GM21786 (cell line): Measurements from ENCODE around the gene SHISA6.

ENCODE experiments used
- ATAC-seq: cut with Tn5 transposase; IDR thresholded peaks from one replicate; pipeline ENCODE4 v1.9.1; 2021; ENCODE audit not compliant: unreplicated experiment

Gene SHISA6

DNA sequence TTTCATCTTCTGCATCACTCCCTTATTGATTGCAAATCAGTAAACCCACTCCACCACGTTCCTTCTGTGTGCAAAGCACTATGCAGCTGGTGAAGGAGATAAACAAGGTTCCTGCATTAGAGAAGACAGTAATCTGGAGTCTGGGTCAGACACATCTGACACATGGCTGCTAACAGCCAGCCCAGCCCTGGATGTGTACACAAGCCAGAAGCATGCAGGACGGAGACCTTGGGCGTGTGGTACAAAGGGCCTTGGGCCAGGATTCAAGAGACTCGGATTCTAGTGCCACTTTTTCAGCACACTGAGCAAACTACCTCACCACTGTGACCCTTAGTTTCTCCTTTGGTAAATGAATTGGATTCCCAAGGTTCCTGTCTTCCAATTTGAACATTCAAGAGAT lies 270.7 kb downstream of the SHISA6 start:
- ATAC-seq, result no peak

DNA sequence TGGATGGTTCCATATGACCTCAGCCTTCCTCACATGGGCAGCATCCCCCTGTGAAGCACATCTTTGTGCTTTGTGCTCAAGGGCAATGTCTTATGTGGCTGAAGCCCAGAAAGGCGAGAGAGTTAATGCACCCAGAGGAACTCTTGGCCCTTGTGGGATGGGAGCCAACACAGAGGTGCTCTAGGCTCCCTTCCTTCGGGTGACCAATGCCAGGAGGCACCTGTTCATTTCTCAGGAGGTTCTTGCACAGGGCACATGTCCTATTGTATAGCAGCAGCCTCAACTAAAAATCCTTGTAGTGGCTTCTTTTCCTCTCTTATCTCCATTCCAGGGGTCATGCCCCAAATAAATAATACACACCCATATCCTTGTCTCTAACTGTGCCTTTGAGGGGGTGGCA lies 273.6 kb downstream of the SHISA6 start:
- ATAC-seq, result no peak

DNA sequence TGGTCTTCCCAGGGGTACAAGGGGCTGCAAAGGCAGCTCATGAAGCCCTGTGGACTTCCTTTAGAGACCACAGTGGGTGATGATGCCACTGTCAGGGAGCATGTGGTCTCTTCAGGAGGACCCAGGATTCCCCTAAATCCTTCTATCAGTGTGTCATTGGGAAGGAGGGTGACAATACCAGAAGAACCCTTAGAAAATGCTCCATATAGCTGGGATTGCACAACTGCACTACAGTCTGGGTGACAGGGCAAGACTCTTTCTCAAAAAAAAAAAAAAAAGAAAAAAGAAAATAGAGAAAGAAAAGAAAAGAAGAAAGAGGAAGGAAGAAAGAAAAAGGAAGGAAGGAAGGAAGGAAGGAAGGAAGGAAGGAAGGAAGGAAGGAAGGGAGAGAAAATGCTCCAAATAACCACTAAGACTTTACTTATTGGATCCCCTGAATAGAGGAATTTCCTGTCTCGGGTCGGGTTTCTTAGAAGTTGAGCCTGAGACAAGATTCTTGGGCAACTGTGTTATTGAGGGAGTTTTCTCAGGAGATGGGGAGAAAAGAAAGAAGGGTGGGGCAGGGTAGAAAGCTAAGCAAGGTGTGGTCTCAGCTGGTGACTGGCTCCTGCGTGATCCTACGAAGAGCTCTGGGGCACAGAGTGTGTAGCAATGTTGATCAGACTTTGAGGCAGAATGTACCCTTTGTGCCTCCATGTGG lies 274.1 kb downstream of the SHISA6 start:
- ATAC-seq, result no peak

DNA sequence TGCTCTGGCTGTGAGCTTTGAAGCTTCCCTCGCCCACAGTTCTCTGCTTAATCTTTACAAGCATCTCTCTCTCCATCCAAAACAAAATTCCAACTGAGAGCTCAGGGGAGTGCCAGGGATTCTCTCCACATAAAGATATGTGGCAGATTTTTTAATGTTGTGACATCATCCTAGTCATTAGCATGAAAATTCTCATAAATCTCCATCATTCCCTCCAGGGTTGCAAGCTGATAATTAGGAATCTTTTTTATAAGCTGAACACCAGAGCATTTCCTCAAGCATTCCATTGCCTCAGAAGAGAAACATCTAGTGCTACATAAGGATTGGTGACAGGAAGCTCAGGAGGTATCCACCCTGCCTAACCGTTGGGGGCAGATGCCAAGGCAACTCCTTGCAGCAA lies 274.9 kb downstream of the SHISA6 start:
- ATAC-seq, result no peak

DNA sequence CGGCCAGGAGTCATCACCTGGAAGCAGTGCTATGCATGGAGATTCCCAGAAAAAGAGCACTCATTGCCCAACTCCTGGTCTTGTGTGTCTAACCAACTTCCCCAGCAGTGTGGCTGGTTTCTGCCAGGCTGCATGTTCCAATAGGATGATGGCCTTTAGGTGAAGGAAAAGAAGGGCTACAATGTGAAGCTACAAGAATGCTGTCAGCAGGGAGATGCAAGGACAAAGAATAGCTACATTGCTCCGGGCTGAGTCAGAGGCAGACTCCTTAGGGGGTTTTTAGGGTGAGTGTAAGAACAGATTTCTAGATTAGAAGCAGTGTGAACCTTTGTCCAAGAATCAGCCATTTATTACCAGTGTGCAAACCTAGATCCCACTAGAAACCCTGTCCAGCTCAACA lies 294.2 kb downstream of the SHISA6 start:
- no peak for ATAC-seq

DNA sequence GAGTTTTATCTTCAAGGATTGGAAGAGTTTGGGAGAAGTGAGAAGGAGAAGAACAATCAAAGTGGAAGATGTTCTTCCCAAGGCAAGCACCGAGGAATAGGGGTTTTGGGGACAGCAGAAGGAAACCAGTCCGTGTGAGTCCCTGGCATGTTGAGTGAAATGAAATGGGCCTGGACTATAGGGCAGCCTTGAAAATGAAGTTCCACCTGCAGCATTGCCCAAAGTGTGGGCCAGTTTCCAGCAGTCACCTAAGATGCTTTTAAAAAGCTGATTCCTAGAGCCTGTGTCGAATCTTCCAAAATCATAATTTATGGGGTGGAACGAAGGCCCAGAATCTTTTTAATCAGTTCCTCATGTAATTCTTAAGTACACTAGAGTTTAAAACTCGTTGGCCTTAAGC lies 297.4 kb downstream of the SHISA6 start:
- no peak for ATAC-seq

DNA sequence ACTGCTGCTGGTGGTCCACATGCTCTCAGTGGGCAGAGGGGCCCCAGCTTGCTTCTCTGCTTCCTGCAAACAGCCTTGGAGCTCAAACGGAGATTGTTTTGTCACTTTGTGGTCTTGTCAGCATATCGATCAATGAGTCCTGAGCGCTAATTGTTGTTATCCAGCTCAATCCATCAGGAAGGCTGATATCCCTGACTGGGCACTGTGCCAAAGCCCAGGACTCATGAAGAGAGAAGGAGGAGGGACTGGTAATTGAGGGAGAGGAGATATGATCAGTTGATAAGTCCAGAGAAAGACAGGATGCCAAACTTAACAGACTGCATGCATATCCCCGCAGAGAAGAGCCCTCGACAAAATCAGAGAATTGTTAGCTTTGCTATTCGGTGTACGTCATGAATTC lies 298.6 kb downstream of the SHISA6 start:
- ATAC-seq, result no peak

DNA sequence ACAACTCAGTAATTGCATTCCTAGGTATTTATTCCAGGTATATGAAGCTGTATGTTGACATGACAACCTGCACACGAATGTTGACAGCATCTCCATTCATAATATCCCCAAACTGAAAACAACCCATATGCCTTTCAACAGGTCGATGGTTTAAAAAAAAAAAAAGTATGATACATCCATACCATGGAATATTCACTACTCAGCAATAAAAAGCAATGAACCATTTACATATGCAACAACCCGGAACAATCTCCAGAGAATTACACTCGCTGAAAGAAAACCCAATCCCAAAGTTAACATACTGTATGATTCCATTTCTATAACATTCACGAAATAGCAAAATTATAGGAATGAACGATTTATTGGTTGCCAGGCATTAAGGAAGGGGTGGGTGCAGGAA lies 304.0 kb downstream of the SHISA6 start:
- ATAC-seq, result no peak

DNA sequence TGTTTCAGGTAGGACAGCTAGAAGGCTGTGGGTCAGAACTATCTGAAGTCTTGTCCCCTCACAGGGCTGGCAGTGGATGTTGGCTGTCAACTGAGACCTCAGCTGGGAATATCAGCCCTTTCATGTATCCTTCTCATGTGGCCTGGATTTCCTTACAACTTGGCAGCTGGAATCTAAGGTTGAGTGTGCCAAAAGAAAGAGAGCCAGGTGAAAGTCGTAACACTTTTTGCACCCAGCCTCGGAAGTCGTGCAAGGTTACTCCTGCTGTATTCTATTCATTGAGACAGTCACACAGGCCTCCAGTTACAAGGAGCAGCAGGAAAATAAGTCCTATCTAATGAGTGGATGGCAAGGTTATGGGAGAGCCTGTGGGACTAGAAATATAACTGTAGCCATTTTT lies 304.7 kb downstream of the SHISA6 start:
- ATAC-seq, result no peak

DNA sequence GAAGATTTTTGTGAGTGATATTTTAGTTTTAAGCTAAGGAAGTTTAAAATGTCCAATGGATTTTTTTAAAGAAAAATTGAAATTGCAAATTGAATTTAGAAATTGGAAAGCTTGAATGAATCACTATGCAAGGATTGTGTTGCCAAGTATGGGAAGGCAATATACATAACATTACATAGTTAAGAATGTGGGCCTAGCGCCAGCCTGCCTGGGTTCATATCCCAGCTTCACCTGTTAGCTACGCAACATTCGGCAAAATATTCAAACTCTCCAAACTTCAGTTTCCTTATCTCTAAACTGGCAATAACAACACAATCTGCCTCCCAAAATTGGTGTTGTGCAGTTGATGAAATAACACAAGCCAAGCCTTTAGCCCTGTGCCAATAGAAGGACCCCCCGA lies 306.8 kb downstream of the SHISA6 start:
- no peak for ATAC-seq

DNA sequence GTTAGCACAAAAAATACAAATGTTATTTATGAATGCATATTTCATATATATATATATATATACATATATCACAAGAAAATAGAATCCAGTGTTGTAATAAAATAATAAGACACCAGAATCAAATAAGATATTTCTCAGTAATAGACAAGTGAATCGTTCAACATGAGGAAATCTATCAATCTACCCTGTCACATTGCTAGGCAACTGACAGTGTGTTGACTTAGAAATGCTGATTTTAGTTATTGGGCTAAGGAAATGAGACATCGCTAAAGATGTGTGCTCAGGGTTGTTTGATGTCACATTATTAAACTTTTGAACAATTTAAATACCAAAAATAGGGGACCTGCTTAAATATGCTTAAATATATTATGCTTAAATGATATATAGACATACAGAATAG lies 307.4 kb downstream of the SHISA6 start:
- no peak for ATAC-seq

DNA sequence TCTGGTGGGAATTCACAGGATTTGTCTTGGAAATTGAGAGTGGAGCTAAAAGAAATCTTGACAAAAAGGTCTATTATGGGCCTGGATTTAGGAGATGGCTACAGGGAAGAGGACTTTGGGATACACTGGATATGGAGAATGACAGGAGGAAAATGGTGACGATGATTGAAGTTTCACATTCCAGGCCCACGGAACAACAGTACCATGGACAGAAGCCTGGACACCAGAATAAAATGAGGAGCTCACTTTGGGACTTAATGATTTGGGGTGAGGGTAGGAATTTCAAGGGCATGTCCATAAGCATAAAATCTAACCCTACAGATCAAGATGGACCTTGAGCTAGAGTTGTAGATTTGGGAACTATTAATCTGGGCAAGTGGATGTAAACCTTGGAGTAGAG lies 309.4 kb downstream of the SHISA6 start:
- no peak for ATAC-seq

DNA sequence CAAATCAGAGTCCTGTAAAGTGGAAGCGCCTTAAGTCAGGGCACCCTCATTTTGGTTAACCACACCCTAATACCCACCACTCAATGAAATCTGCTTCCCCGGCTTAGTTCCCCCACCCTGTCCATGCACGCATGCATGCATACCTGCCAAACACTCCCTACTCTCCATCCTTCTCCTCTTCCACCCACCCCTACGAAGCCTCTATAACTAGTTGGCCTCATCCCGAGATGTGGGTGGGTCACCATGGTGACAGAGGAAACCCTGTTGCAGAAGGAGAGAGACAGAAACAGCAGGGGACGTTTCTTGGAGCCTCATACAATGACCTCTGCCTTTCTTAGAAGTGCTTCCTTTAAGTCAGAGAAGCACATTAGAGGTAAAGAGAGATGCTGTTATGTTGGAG lies 310.4 kb downstream of the SHISA6 start:
- no peak for ATAC-seq

DNA sequence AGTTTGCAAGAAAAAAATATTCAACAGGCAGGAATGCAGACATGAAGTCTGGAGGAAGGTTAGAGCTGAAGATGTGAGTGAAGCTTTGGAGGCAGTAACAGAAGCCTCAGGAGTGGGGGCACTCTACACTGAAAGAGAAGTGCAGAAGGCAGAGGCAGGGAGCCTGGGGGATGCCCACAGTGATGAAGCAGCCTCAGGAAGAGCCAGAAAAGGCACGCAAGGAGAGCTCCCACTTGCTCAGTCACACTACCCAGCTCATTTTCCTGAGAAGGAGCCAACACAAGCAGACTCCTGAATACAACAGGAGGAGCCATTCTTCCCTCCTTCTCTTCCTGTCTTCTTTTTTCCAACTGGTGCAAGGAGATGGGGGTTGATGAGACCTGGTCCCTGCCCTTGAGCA lies 312.1 kb downstream of the SHISA6 start:
- no peak for ATAC-seq

DNA sequence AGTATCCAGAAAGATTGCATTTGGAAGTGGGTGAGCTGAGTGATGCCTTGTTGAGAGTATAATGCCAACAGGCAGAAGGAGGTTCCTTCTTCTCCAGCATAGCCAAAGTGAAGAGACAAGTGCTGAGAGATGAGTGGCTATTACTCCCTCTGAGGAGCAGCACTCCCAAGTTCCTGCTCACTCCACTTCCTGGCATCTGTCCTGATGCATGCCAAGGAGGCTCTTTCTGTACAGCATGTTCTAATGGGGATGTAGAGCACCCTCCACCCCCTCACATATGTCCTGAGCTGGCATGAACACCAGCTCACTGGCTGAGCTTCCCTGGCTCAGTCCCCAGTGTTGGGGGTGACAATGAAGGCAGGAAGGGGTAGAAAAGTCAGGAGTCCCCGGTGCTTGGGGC lies 313.0 kb downstream of the SHISA6 start:
- no peak for ATAC-seq

DNA sequence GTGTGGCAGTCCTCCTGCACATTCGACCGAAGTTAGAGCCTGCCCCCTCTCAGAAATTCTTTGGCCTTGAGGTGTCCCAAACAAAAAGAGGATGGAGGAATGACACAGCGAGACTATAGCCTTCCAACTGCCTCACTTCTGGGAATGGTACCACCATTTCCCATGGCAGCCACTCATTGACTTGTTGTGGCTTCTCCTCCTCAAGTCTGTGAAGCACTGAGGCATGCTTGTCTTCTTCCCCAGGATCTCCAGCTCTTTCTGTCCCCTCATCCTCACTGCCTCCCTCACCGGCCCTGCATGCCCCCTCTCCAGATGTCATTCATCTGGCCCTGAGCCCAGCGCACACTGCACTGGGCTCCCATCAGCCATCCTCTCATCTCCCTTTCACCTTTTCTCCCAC lies 313.5 kb downstream of the SHISA6 start:
- no peak for ATAC-seq

DNA sequence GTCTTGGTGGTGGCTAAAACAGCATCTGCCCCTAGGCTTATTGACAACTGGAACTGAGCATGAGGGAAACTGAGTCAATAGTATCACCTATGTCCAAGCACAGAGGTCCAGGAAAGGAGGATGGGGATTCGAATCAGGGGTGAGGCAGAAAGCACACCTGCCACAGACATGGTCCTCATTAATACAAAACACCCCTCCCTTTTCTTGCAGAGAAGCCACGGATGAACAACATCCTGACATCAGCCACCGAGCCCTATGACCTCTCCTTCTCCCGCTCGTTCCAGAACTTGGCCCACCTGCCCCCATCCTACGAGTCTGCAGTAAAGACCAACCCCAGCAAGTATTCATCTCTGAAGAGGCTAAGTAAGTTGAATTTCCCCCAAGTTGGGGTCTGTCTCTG lies 314.5 kb downstream of the SHISA6 start:
- no peak for ATAC-seq

DNA sequence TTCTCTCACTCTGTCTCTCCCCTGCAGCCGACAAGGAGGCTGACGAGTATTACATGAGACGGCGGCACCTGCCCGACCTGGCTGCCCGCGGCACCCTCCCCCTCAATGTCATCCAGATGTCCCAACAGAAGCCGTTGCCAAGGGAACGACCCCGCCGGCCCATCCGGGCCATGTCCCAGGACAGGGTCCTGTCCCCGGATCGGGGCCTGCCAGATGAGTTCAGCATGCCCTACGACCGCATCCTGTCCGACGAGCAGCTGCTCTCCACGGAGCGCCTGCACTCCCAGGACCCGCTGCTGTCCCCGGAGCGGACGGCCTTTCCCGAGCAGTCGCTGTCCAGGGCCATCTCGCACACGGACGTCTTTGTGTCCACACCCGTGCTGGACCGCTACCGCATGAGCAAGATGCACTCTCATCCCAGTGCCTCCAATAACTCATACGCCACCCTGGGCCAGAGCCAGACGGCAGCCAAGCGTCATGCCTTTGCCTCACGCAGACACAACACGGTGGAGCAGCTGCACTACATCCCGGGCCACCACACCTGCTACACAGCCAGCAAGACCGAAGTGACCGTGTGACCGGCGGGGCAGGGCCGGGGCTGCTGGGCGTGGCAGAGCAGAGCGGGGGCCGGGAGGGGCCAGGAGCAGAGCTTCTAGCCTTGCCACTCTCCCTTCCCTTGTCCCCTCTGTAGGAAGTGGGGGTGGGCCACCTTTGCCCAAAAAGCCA lies 316.9 kb downstream of the SHISA6 start:
- no peak for ATAC-seq

DNA sequence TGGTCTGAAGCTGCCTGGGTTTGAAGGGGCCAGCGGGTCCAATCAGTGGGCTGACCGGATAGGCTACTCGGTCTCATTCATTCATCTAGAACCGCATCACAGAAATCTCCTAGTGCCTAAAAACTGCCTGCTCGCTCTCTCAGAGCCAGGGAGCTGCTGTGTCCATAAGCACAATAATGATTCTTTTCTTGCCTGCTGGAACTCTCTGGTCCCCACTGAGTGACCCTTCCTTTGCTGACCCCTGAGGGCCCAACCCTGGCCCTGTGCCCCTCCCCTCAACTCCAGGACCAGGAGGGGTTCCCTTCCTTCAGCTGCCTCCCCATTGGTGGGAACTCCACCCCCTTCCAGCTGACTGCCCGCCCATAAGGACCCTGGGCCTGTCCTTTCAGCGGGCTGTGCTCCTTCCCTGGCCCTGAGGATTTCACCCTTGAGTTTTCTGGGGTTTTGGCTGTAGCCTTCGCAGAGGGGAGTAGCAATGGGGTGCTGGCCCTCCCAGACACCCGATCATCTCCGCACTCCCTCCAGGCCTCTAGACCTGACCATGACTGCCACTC lies 317.7 kb downstream of the SHISA6 start:
- no peak for ATAC-seq

DNA sequence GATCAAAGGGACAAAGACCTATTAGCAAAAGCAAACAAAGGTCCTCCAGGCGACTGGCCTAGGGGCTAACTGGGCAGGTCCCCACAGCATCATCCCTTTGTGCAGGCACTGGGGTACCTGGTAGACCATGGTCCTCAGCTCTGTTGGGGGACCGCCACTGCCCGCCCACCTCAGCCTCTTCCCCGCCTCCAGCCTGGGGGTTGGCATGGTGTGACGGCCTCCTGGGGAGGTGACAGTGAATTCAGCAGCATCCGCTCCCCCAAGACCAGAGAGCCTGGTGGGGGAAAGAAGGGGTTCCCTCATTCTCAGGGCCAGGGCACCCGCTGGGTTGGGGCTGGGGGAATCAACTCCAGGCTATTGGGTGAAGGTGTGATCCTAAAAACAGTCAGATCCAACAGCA lies 318.6 kb downstream of the SHISA6 start:
- ATAC-seq, result no peak

DNA sequence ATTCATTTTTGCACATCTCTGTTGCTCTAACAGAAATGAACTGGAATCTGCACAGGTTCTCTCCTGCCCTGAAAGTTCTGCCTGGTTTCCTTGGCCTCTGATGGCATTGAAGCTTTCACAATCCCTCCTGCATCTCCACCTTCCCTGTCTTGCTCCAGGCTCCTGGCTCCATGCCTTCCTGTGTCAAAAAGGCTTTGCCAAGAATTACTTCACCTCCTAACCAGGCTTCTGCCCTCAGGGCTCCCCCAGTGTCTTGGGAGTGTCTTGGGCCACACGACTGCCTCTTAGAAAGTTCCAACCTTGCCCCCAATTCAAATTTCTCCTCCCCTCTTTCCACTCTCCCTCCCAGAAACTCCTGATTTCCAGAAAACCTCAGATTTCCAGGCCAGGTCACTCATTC lies 320.3 kb downstream of the SHISA6 start:
- ATAC-seq, result no peak

DNA sequence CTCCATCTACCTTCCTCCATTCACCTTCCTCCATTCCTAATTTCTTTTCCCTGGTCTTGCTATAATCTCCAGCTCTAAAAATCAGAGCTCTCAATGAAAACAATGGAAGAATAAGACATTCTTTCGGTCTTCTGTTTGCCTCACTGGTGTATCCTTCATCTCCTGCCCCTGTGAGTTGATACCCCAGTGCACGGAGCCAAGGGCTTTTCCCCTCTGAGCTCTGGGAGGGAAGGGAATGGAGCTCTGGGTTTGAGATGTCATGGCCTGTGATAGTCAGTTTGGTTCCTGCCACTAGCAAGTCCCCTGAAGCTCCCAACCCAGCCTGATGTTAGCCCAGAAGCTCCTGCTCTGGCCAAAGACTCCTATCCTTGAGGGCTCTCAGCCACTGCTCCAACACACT lies 320.7 kb downstream of the SHISA6 start:
- no peak for ATAC-seq
